HG02943 (cell line): ENCODE results near the gene LRRC55.

Experiments
- ATAC-seq: cut with Tn5 transposase; IDR thresholded peaks from one replicate; pipeline ENCODE4 v1.9.1; 2021; ENCODE audit warnings: mild to moderate bottlenecking, low read depth, moderate library complexity; ENCODE audit not compliant: unreplicated experiment

Gene LRRC55

GRCh38 chr11:57231539-57232253 is 49.9 kb downstream of the LRRC55 start:
- ATAC-seq = no peak

- ATAC-seq = no peak
Measured at GRCh38 chr11:57233702-57234101, 51.9 kb downstream of the LRRC55 start.

- no peak for ATAC-seq
Measured at GRCh38 chr11:57235761-57236703, 54.3 kb downstream of the LRRC55 start.

- ATAC-seq = no peak
Measured at GRCh38 chr11:57237204-57237681, 55.5 kb downstream of the LRRC55 start, which contains the start of gene APLNR. Gene APLNR (minus strand): TSS chr11:57237250. CDS start chr11:57237004, 246 bp downstream.

- ATAC-seq = no peak
Measured at GRCh38 chr11:57239348-57239747, 57.6 kb downstream of the LRRC55 start.

- ATAC-seq = no peak
Measured at GRCh38 chr11:57240007-57240406, 58.3 kb downstream of the LRRC55 start.

GRCh38 chr11:57240757-57241156 is 59.0 kb downstream of the LRRC55 start:
- ATAC-seq = no peak
